Keratinocyte (primary cell): Measurements from ENCODE around the gene TMEM247. TPM values are rescaled to one million over a fixed set of nuclear protein-coding genes. Genes with fewer than 3 reads are reported as not detected.

ENCODE experiments used
- DNase-seq: peaks from one replicate; pipeline ENCODE4 v3.0.0-alpha.2; 2011; ENCODE audit warnings: low read depth, missing footprints, low spot score
- FAIRE-seq: peaks from 2 replicates; lab custom pipeline; 2011; peaks lifted over from hg19 to GRCh38; lab: Jason Lieb, UNC
- H2AFZ ChIP-seq: 2 replicates; pipeline ENCODE4 v1.6.0; 2012; ENCODE audit warnings: low read length, control low read depth, inconsistent platforms; ENCODE audit not compliant: control insufficient read depth
- H3K27ac ChIP-seq: 2 replicates; pipeline ENCODE4 v1.5.1; 2011; ENCODE audit warnings: low read length; ENCODE audit not compliant: control insufficient read depth, insufficient read depth
- H3K27me3 ChIP-seq: 3 replicates; pipeline ENCODE4 v1.6.0; 2011; ENCODE audit warnings: low read length; ENCODE audit not compliant: control insufficient read depth, insufficient read depth; ENCODE audit errors: extremely low read depth
- H3K36me3 ChIP-seq, 2 experiments: 2 replicates in 1 of 2; 3 replicates in 1 of 2; pipeline ENCODE4 v1.5.1; 2011; ENCODE audit warnings: low read length in 2 of 2, mild to moderate bottlenecking in 1 of 2; ENCODE audit not compliant: control insufficient read depth in 2 of 2, insufficient read depth in 2 of 2; ENCODE audit errors: extremely low read depth in 1 of 2
- H3K4me1 ChIP-seq: 3 replicates; pipeline ENCODE4 v1.5.1; 2011; ENCODE audit warnings: low read length; ENCODE audit not compliant: control insufficient read depth, insufficient read depth; ENCODE audit errors: extremely low read depth
- H3K4me2 ChIP-seq: 3 replicates; pipeline ENCODE4 v1.6.0; 2011; ENCODE audit warnings: low read depth, low read length; ENCODE audit not compliant: control insufficient read depth, insufficient read depth; ENCODE audit errors: extremely low read depth
- H3K4me3 ChIP-seq, 3 experiments: fragments of 200-600 bp in 1 of 3; sonication (generic) in 1 of 3; 2 replicates in 2 of 3; 3 replicates in 1 of 3; pipeline ENCODE4 v1.5.1; 2011 to 2016; ENCODE audit warnings: low read length in 3 of 3, mild to moderate bottlenecking in 3 of 3, control low read depth in 2 of 3, inconsistent platforms in 1 of 3, low read depth in 1 of 3, mixed read lengths in 1 of 3, mixed run types in 1 of 3, moderate library complexity in 1 of 3; ENCODE audit not compliant: control insufficient read depth in 2 of 3, insufficient read depth in 2 of 3; ENCODE audit errors: extremely low read depth in 1 of 3
- H3K79me2 ChIP-seq: 2 replicates; pipeline ENCODE4 v1.6.0; 2012; ENCODE audit warnings: low read length; ENCODE audit not compliant: control insufficient read depth, insufficient read depth
- H3K9ac ChIP-seq: 3 replicates; pipeline ENCODE4 v1.6.0; 2011; ENCODE audit warnings: low read length; ENCODE audit not compliant: control insufficient read depth, insufficient read depth; ENCODE audit errors: extremely low read depth
- H3K9me1 ChIP-seq: 3 replicates; pipeline ENCODE4 v1.6.0; 2011; ENCODE audit warnings: low read length; ENCODE audit not compliant: control insufficient read depth, insufficient read depth; ENCODE audit errors: extremely low read depth
- H3K9me3 ChIP-seq: 2 replicates; pipeline ENCODE4 v1.5.1; 2012; ENCODE audit warnings: low read depth, low read length; ENCODE audit not compliant: control insufficient read depth
- H4K20me1 ChIP-seq: 3 replicates; pipeline ENCODE4 v1.6.0; 2011; ENCODE audit warnings: low read length; ENCODE audit not compliant: control insufficient read depth, insufficient read depth; ENCODE audit errors: extremely low read depth
- CTCF ChIP-seq, 3 experiments: IDR thresholded peaks in 1 of 3; conservative IDR thresholded peaks in 1 of 3; optimal IDR thresholded peaks in 1 of 3; 2 replicates in 2 of 3; 3 replicates in 1 of 3; pipeline versions ENCODE3 to v1.5.1; 2011; ENCODE audit warnings: low read length in 3 of 3, mild to moderate bottlenecking in 3 of 3, moderate library complexity in 2 of 3, control low read depth in 1 of 3, inconsistent platforms in 1 of 3; ENCODE audit not compliant: insufficient read depth in 2 of 3; ENCODE audit errors: extremely low read depth in 1 of 3
- EZH2 ChIP-seq: IDR thresholded peaks from one replicate; pipeline ENCODE4 v1.6.1; 2012; ENCODE audit warnings: inconsistent platforms, mild to moderate bottlenecking, low read length, moderate library complexity
- dilution Hi-C: fragments of 300-500 bp; cut with MboI; formaldehyde crosslinking; loops from one replicate; pipeline ENCODE4 v1.7.0; 2020; ENCODE audit warnings: low sequenced_read_pairs; ENCODE audit not compliant: extremely low pct_ligation_motif_present
- polyA plus RNA-seq, 5 experiments: library from polyadenylated mRNA; depleted of rRNA in 3 of 5; stranded (reverse) in 3 of 5; stranded (forward) in 1 of 5; unstranded in 1 of 5; fragments of >200 nt; gene quantifications; 1 replicate in 1 of 5; 2 replicates in 3 of 5; 3 replicates in 1 of 5; pipeline versions ENCODE4 v1.2.1 to v1.2.3, GENCODE V29; 2011 to 2012; ENCODE audit warnings: missing spikeins in 2 of 5, low read depth in 1 of 5, low replicate concordance in 1 of 5

The TMEM247 gene
- polyA plus RNA-seq, 1 donor (not counting 4 experiments of a cell fraction or from before 2014, with no cell fraction given) = not detected

- H3K9me3 ChIP-seq = no peaks in the 10 kb centered on the region
- DNase-seq (no peak), FAIRE-seq (no peak)
- H3K36me3 ChIP-seq = no peaks in the 10 kb centered on the region
- peaks cover 10% of the 10 kb centered on the region for H3K4me1 ChIP-seq
- dilution Hi-C loops = no loop called here
- H2AFZ ChIP-seq = no peak overlapping the region
- no peak for TF ChIP-seq CTCF (optimal IDR thresholded peaks at IDR 0.05 in 1 of 3, IDR thresholded peaks at IDR 0.05 in 1 of 3, conservative IDR thresholded peaks at IDR 0.05 in 1 of 3; ENCODE audit: extremely low read depth in 1 of 3, insufficient read depth in 2 of 3, low read length in 3 of 3)
- TF ChIP-seq EZH2 = no peak
- H3K27me3 ChIP-seq = no peaks in the 10 kb centered on the region
- no peaks in the 10 kb centered on the region for H3K9me1 ChIP-seq
- no peak overlapping the region for H3K9ac ChIP-seq
- no peak overlapping the region for H3K4me2 ChIP-seq
- H3K79me2 ChIP-seq = no peaks in the 10 kb centered on the region
- no peak overlapping the region for H3K4me3 ChIP-seq
- H3K27ac ChIP-seq = no peak overlapping the region
- no peaks in the 10 kb centered on the region for H4K20me1 ChIP-seq
Measured at GRCh38 chr2:46469116-46469515, 10.2 kb upstream of the TMEM247 start.

- Histone ChIP-seq H3K79me2 (no peaks in the 10 kb centered on the region), H3K9ac (no peak overlapping the region), H3K4me3 (no peak overlapping the region), H4K20me1 (no peaks in the 10 kb centered on the region), H3K36me3 (no peaks in the 10 kb centered on the region), H3K27ac (no peak overlapping the region), H3K9me3 (no peaks in the 10 kb centered on the region), H3K4me1 (peaks cover 10% of the 10 kb centered on the region), H3K9me1 (no peaks in the 10 kb centered on the region), H3K4me2 (no peak overlapping the region), H3K27me3 (no peaks in the 10 kb centered on the region), H2AFZ (no peak overlapping the region)
- DNase-seq (no peak), FAIRE-seq (no peak)
- TF ChIP-seq EZH2 (no peak), CTCF (optimal IDR thresholded peaks at IDR 0.05 in 1 of 3, IDR thresholded peaks at IDR 0.05 in 1 of 3, conservative IDR thresholded peaks at IDR 0.05 in 1 of 3; ENCODE audit: extremely low read depth in 1 of 3, insufficient read depth in 2 of 3, low read length in 3 of 3) (no peak)
- dilution Hi-C loops = no loop called here
Measured at GRCh38 chr2:46469700-46470099, 9.7 kb upstream of the TMEM247 start.
